H1 (cell line): Measurements from ENCODE around the gene RAB8B. TPM values are rescaled to one million over a fixed set of nuclear protein-coding genes. Genes with fewer than 3 reads are reported as not detected.

Source experiments
- CTCF ChIA-PET: fragments of 300-600 bp; sonication (Branson Sonifier 250); formaldehyde crosslinking; loops from one replicate; lab custom pipeline; 2021; ENCODE audit not compliant: partially characterized antibody; lab: Charles Lee
- POLR2A ChIA-PET: fragments of 300-600 bp; sonication (Branson Sonifier 250); formaldehyde crosslinking; loops from one replicate; lab custom pipeline; 2021; ENCODE audit warnings: inconsistent platforms; ENCODE audit not compliant: partially characterized antibody; lab: Charles Lee
- DNase-seq, 2 experiments: peaks; one replicate each; pipeline versions ENCODE4 v3.0.0 to v3.0.0-alpha.2; 2010 to 2022; ENCODE audit warnings: low spot score in 2 of 2, low read depth in 1 of 2, mixed read lengths in 1 of 2
- FAIRE-seq: peaks from 2 replicates; lab custom pipeline; 2011; peaks lifted over from hg19 to GRCh38; lab: Jason Lieb, UNC
- H2AFZ ChIP-seq: 2 replicates; pipeline ENCODE4 v1.8.1; 2012; ENCODE audit warnings: low read length, inconsistent platforms
- H2AK5ac ChIP-seq: 2 replicates; pipeline ENCODE4 v1.6.1; 2013; ENCODE audit warnings: low read depth, low read length
- H2BK120ac ChIP-seq: replicated peaks from 2 replicates; pipeline ENCODE3; 2013; ENCODE audit warnings: low read depth, low read length, inconsistent platforms
- H2BK12ac ChIP-seq: 2 replicates; pipeline ENCODE4 v1.6.1; 2013; ENCODE audit warnings: low read depth, low read length
- H2BK15ac ChIP-seq: 2 replicates; pipeline ENCODE4 v1.6.1; 2013; ENCODE audit warnings: low read length
- H2BK20ac ChIP-seq: 2 replicates; pipeline ENCODE4 v1.6.1; 2013; ENCODE audit warnings: low read length
- H2BK5ac ChIP-seq: 2 replicates; pipeline ENCODE4 v1.6.1; 2013; ENCODE audit warnings: low read depth, low read length
- H3K14ac ChIP-seq: 2 replicates; pipeline ENCODE4 v1.6.1; 2013; ENCODE audit warnings: inconsistent platforms; ENCODE audit not compliant: insufficient read length
- H3K18ac ChIP-seq: 2 replicates; pipeline ENCODE4 v1.6.1; 2013; ENCODE audit warnings: low read length; ENCODE audit errors: extremely low read depth
- H3K23ac ChIP-seq: 2 replicates; pipeline ENCODE4 v1.6.1; 2013; ENCODE audit warnings: inconsistent platforms; ENCODE audit not compliant: insufficient read length
- H3K23me2 ChIP-seq: 2 replicates; pipeline ENCODE4 v1.6.1; 2013; ENCODE audit warnings: low read depth, low read length
- H3K27ac ChIP-seq: 2 replicates; pipeline ENCODE4 v1.6.1; 2011; ENCODE audit warnings: low read depth, low read length, inconsistent platforms
- H3K27me3 ChIP-seq, 4 experiments: replicated peaks in 1 of 4; 1 replicate in 1 of 4; 2 replicates in 3 of 4; pipeline versions ENCODE4 v1.6.1 to v1.8.1; 2011 to 2013; ENCODE audit warnings: low read length in 3 of 4, mild to moderate bottlenecking in 3 of 4, inconsistent platforms in 2 of 4, mixed read lengths in 2 of 4, moderate library complexity in 1 of 4; ENCODE audit not compliant: control insufficient read depth in 3 of 4, insufficient read depth in 3 of 4; ENCODE audit errors: extremely low read depth in 1 of 4
- H3K36me3 ChIP-seq, 4 experiments: 2 replicates each; pipeline versions ENCODE4 v1.6.1 to v1.8.1; 2011 to 2013; ENCODE audit warnings: mild to moderate bottlenecking in 4 of 4, low read length in 3 of 4, moderate library complexity in 2 of 4, control low read depth in 1 of 4, inconsistent platforms in 1 of 4; ENCODE audit not compliant: insufficient read depth in 4 of 4, control insufficient read depth in 2 of 4
- H3K4ac ChIP-seq: replicated peaks from 2 replicates; pipeline ENCODE3; 2013; ENCODE audit warnings: low read length, low read depth, mixed read lengths, inconsistent platforms; ENCODE audit not compliant: insufficient read length
- H3K4me1 ChIP-seq, 4 experiments: replicated peaks in 1 of 4; 1 replicate in 1 of 4; 2 replicates in 3 of 4; pipeline versions ENCODE4 v1.6.1 to v1.8.1; 2011 to 2013; ENCODE audit warnings: low read length in 3 of 4, inconsistent platforms in 2 of 4, mixed read lengths in 1 of 4; ENCODE audit not compliant: insufficient read depth in 4 of 4, control insufficient read depth in 3 of 4
- H3K4me2 ChIP-seq, 2 experiments: 2 replicates each; pipeline versions ENCODE4 v1.6.1 to v1.8.1; 2011 to 2013; ENCODE audit warnings: low read depth in 2 of 2, low read length in 2 of 2, control low read depth in 1 of 2, inconsistent platforms in 1 of 2, mild to moderate bottlenecking in 1 of 2; ENCODE audit not compliant: insufficient read depth in 1 of 2
- H3K4me3 ChIP-seq, 4 experiments: fragments of 200-600, 300-600 bp in 1 of 4; sonication (generic), shearing (Covaris generic), sonication (Bioruptor Twin) in 1 of 4; 2 replicates each; pipeline versions ENCODE4 v1.5.1 to v1.8.1; 2011 to 2016; ENCODE audit warnings: low read length in 4 of 4, low read depth in 3 of 4, control low read depth in 2 of 4, inconsistent platforms in 2 of 4, mild to moderate bottlenecking in 2 of 4, mixed read lengths in 1 of 4, moderate library complexity in 1 of 4; ENCODE audit not compliant: insufficient read depth in 2 of 4; ENCODE audit errors: extremely low read depth in 1 of 4
- H3K56ac ChIP-seq: replicated peaks from 2 replicates; pipeline ENCODE3; 2013; ENCODE audit warnings: low read depth, mild to moderate bottlenecking, mixed read lengths, low read length, inconsistent platforms; ENCODE audit not compliant: insufficient read length
- H3K79me1 ChIP-seq: 2 replicates; pipeline ENCODE4 v1.6.1; 2013; ENCODE audit warnings: low read depth, low read length, control low read depth
- H3K79me2 ChIP-seq, 2 experiments: 2 replicates each; pipeline versions ENCODE4 v1.6.1 to v1.8.1; 2012 to 2013; ENCODE audit warnings: low read length in 2 of 2, mild to moderate bottlenecking in 2 of 2, inconsistent platforms in 1 of 2; ENCODE audit not compliant: insufficient read depth in 2 of 2, control insufficient read depth in 1 of 2
- H3K9ac ChIP-seq, 4 experiments: replicated peaks in 1 of 4; 1 replicate in 1 of 4; 2 replicates in 3 of 4; pipeline versions ENCODE4 v1.6.1 to v1.8.1; 2011 to 2013; ENCODE audit warnings: low read depth in 3 of 4, low read length in 3 of 4, control low read depth in 2 of 4, mild to moderate bottlenecking in 2 of 4, moderate library complexity in 2 of 4, inconsistent platforms in 1 of 4; ENCODE audit errors: extremely low read depth in 1 of 4
- H3K9me3 ChIP-seq, 2 experiments: 2 replicates each; pipeline versions ENCODE4 v1.6.1 to v1.8.1; 2012 to 2013; ENCODE audit warnings: mild to moderate bottlenecking in 2 of 2, moderate library complexity in 2 of 2, control low read depth in 1 of 2, inconsistent platforms in 1 of 2, low read depth in 1 of 2, low read length in 1 of 2, mixed read lengths in 1 of 2; ENCODE audit not compliant: insufficient read depth in 2 of 2
- H4K20me1 ChIP-seq, 2 experiments: replicated peaks in 1 of 2; 2 replicates each; pipeline versions ENCODE3 to v1.8.1; 2011 to 2013; ENCODE audit warnings: inconsistent platforms in 2 of 2, low read length in 2 of 2, mild to moderate bottlenecking in 1 of 2; ENCODE audit not compliant: insufficient read depth in 2 of 2, control insufficient read depth in 1 of 2
- H4K5ac ChIP-seq: 2 replicates; pipeline ENCODE4 v1.6.1; 2013; ENCODE audit warnings: low read length, low read depth, mixed read lengths, inconsistent platforms; ENCODE audit not compliant: insufficient read length
- H4K8ac ChIP-seq: 2 replicates; pipeline ENCODE4 v1.8.0; 2013; ENCODE audit warnings: mild to moderate bottlenecking, moderate library complexity, low read length, inconsistent platforms; ENCODE audit not compliant: insufficient read depth; ENCODE audit errors: extremely low read depth
- H4K91ac ChIP-seq: replicated peaks from 2 replicates; pipeline ENCODE3; 2013; ENCODE audit warnings: low read length, mixed read lengths, inconsistent platforms; ENCODE audit not compliant: insufficient read length
- BCL11A ChIP-seq, 2 experiments: IDR thresholded peaks; one replicate each; pipeline ENCODE4 v1.6.1; 2011; ENCODE audit warnings: low read depth in 2 of 2, low read length in 2 of 2, mild to moderate bottlenecking in 2 of 2
- BRCA1 ChIP-seq: IDR thresholded peaks from 2 replicates; pipeline ENCODE4 v1.6.1; 2012; ENCODE audit warnings: low read depth, low read length, improper control_type of control experiment
- CBX8 ChIP-seq: fragments of 300-800, 300-1000 bp; sonication (generic); IDR thresholded peaks from 2 replicates; pipeline ENCODE4 v1.7.1; 2016; ENCODE audit warnings: low read depth, low read length, borderline replicate concordance
- CHD1 ChIP-seq: IDR thresholded peaks from 2 replicates; pipeline ENCODE4 v1.6.1; 2012; ENCODE audit warnings: low read depth, low read length, improper control_type of control experiment
- EZH2 ChIP-seq: fragments of 200-600 bp; sonication (generic); IDR thresholded peaks from 2 replicates; pipeline ENCODE4 v1.7.1; 2012; ENCODE audit warnings: low read depth, mild to moderate bottlenecking, moderate library complexity, low read length, inconsistent platforms; ENCODE audit not compliant: severe bottlenecking
- JUN ChIP-seq: IDR thresholded peaks from 2 replicates; pipeline ENCODE4 v1.6.1; 2011; ENCODE audit warnings: low read depth, mild to moderate bottlenecking, improper control_type of control experiment, low read length
- MAFK ChIP-seq: IDR thresholded peaks from 2 replicates; pipeline ENCODE4 v1.6.1; 2012; ENCODE audit warnings: low read depth, mild to moderate bottlenecking, improper control_type of control experiment, low read length
- RNF2 ChIP-seq: fragments of 200-900, 300-1000 bp; sonication (generic); IDR thresholded peaks from 2 replicates; pipeline ENCODE4 v1.7.1; 2016; ENCODE audit warnings: borderline replicate concordance, low read depth, mild to moderate bottlenecking, antibody characterized with exemption, low read length; ENCODE audit not compliant: poor library complexity, severe bottlenecking; ENCODE audit errors: missing control alignments
- RXRA ChIP-seq: IDR thresholded peaks from 2 replicates; pipeline ENCODE4 v1.6.1; 2011; ENCODE audit warnings: low read depth, mild to moderate bottlenecking, low read length, moderate library complexity; ENCODE audit not compliant: insufficient read depth
- SAP30 ChIP-seq: fragments of 300-600 bp; sonication (generic); IDR thresholded peaks from 2 replicates; pipeline ENCODE4 v1.7.1; 2012; ENCODE audit warnings: low read length, moderate library complexity, mild to moderate bottlenecking, inconsistent platforms; ENCODE audit not compliant: insufficient read depth, insufficient replicate concordance
- SIRT6 ChIP-seq: IDR thresholded peaks from one replicate; pipeline ENCODE4 v1.7.1; 2012; ENCODE audit warnings: low read length, inconsistent platforms
- SIX5 ChIP-seq: IDR thresholded peaks from 2 replicates; pipeline ENCODE4 v1.6.1; 2011; ENCODE audit warnings: mild to moderate bottlenecking, low read depth, low read length
- SP4 ChIP-seq: IDR thresholded peaks from 2 replicates; pipeline ENCODE4 v1.6.1; 2012; ENCODE audit warnings: low read length, inconsistent platforms
- WGBS, 2 experiments: shearing (Covaris generic) in 1 of 2; methylation state at CpG; one replicate each; pipeline versions ENCODE4 v1.1.6 to v1.1.7; 2013 to 2015; ENCODE audit warnings: low lambda C conversion rate in 2 of 2, mixed read lengths in 2 of 2, inconsistent platforms in 1 of 2, low coverage in 1 of 2, missing lambda C conversion rate in 1 of 2; ENCODE audit not compliant: insufficient replicate concordance in 2 of 2, insufficient coverage in 1 of 2, insufficient read length in 1 of 2; ENCODE audit errors: extremely low coverage in 1 of 2, missing lambda C conversion rate in 1 of 2; 5-methylcytosine and 5-hydroxymethylcytosine counted together
- polyA plus RNA-seq, 7 experiments: library from polyadenylated mRNA; depleted of rRNA in 3 of 7; stranded (reverse) in 5 of 7; unstranded in 2 of 7; fragments of >200 nt in 5 of 7; fragments of 200-250 nt in 2 of 7; gene quantifications; 1 replicate in 5 of 7; 2 replicates in 1 of 7; 4 replicates in 1 of 7; pipeline versions ENCODE4 v1.2.1 to v1.2.3, GENCODE V29; 2011 to 2013; ENCODE audit warnings: missing spikeins in 2 of 7, mixed read lengths in 2 of 7
- total RNA-seq: library from RNA; stranded (reverse); fragmentation: NEBNext Ultra II Directional; extraction: Animal tissue kit (Norgen Biotek cat#: 25700); gene quantifications from 2 replicates; pipeline ENCODE4 v1.2.1, GENCODE V29; 2021
- TF ChIP-seq, protein P1 (sequence below): IDR thresholded peaks from 2 replicates; pipeline ENCODE4 v1.6.1; 2011; ENCODE audit warnings: low read depth, mild to moderate bottlenecking, low read length; ENCODE audit not compliant: insufficient read depth

Gene RAB8B
- total and polyA plus RNA-seq, 2 of the 8 experiments (the other 6 are each of a cell fraction or from before 2014, with no cell fraction given): 9.5 to 47.8 TPM

GRCh38 chr15:63241316-63241715 lies 51.9 kb downstream of the RAB8B start:
- H2BK15ac ChIP-seq: no peak overlapping the region
- no peak overlapping the region for H3K14ac ChIP-seq
- H3K9me3 ChIP-seq: peaks cover 5 to 6% of the 10 kb centered on the region in 2 experiments; a peak in 2 of 4 replicates
- H2BK5ac ChIP-seq: no peak overlapping the region
- H4K91ac ChIP-seq: no peak overlapping the region
- FAIRE-seq: no peak
- CTCF ChIA-PET: no interaction called here
- H2BK12ac ChIP-seq: no peak overlapping the region
- no peaks in the 10 kb centered on the region for H3K23me2 ChIP-seq
- H2AK5ac ChIP-seq: no peak overlapping the region
- H2BK20ac ChIP-seq: no peak overlapping the region
- H3K36me3 ChIP-seq: peaks cover 0 to 17% (median 7%) of the 10 kb centered on the region in 4 experiments; a peak in 2 of 8 replicates
- DNase-seq: no peak
- no peaks in the 10 kb centered on the region for H4K20me1 ChIP-seq
- no peak overlapping the region for H3K4me3 ChIP-seq
- peaks cover 0 to 19% of the 10 kb centered on the region in 2 experiments; a peak in 2 of 4 replicates for H3K79me2 ChIP-seq
- no peak overlapping the region for H3K56ac ChIP-seq
- no peak overlapping the region for H2BK120ac ChIP-seq
- H3K27ac ChIP-seq: no peak overlapping the region
- no peak overlapping the region for H2AFZ ChIP-seq
- no peak overlapping the region for H3K4ac ChIP-seq
- H3K18ac ChIP-seq: no peak overlapping the region
- H3K27me3 ChIP-seq: no peaks in the 10 kb centered on the region
- H3K9ac ChIP-seq: no peak overlapping the region
- H4K8ac ChIP-seq: no peak overlapping the region
- 0 out of 2 replicates have a peak, but pooled peaks cover 2% of the 10 kb centered on the region for H3K79me1 ChIP-seq
- WGBS, 2 experiments: 96% methylated on average over 1 of the region's 1 CpG; no CpG with 5 or more reads in 1 of the 2 experiments
- H4K5ac ChIP-seq: no peak overlapping the region
- no peak overlapping the region for H3K23ac ChIP-seq
- no peaks in the 10 kb centered on the region for H3K4me1 ChIP-seq
- POLR2A ChIA-PET: no interaction called here
- H3K4me2 ChIP-seq: no peak overlapping the region
- no peak for TF ChIP-seq BRCA1
- TF ChIP-seq EZH2: no peak
- no peak for TF ChIP-seq CBX8
- no peak for TF ChIP-seq JUN
- TF ChIP-seq MAFK: no peak
- TF ChIP-seq SIX5: no peak
- no peak for TF ChIP-seq RXRA
- no peak for TF ChIP-seq SIRT6
- TF ChIP-seq RNF2: no peak
- no peak for TF ChIP-seq SP4
- no peak for TF ChIP-seq CHD1
- TF ChIP-seq, protein P1, sequence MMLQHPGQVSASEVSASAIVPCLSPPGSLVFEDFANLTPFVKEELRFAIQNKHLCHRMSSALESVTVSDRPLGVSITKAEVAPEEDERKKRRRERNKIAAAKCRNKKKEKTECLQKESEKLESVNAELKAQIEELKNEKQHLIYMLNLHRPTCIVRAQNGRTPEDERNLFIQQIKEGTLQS: no peak
- no peak for TF ChIP-seq SAP30
- TF ChIP-seq BCL11A (IDR thresholded peaks at IDR 0.05; ENCODE audit: low read depth in 2 of 2, low read length in 2 of 2): no peak
